ENCODE results near the gene ATP4B.

Gene ATP4B

GRCh38 chr13:113657851-113658741 lies at the start of gene ATP4B:
Gene ATP4B, minus strand, starts transcription at chr13:113658198. Its CDS starts 54 bp downstream, at chr13:113658144.
- no peak for DNase-seq

GRCh38 chr13:113672002-113672651 lies 14.1 kb upstream of the ATP4B start:
- no peak for DNase-seq

- no peak for DNase-seq
Observed at GRCh38 chr13:113671066-113672001, 13.3 kb upstream of the ATP4B start.

- no peak for DNase-seq
Observed at GRCh38 chr13:113670541-113670940, 12.5 kb upstream of the ATP4B start.

- no peak for DNase-seq
Observed at GRCh38 chr13:113669755-113670341, 11.8 kb upstream of the ATP4B start.

- DNase-seq: no peak
Observed at GRCh38 chr13:113669231-113669754, 11.3 kb upstream of the ATP4B start.

- no peak for DNase-seq
Observed at GRCh38 chr13:113668491-113668971, 10.5 kb upstream of the ATP4B start.

GRCh38 chr13:113667771-113668490 lies 9.9 kb upstream of the ATP4B start:
- DNase-seq: no peak

GRCh38 chr13:113666951-113667701 lies 9.1 kb upstream of the ATP4B start, which contains the start of gene GRK1:
Gene GRK1, plus strand, starts transcription at chr13:113667219. Its CDS starts 168 bp downstream, at chr13:113667387.
- no peak for DNase-seq

- no peak for DNase-seq
Observed at GRCh38 chr13:113666329-113666670, 8.3 kb upstream of the ATP4B start.

- no peak for DNase-seq
Observed at GRCh38 chr13:113665597-113666328, 7.8 kb upstream of the ATP4B start.

- no peak for DNase-seq
Observed at GRCh38 chr13:113664751-113665596, 7.0 kb upstream of the ATP4B start.

- no peak for DNase-seq
Observed at GRCh38 chr13:113663934-113664333, 5.9 kb upstream of the ATP4B start.

GRCh38 chr13:113661509-113661908 lies 3.5 kb upstream of the ATP4B start:
- no peak for DNase-seq

- DNase-seq: no peak
Observed at GRCh38 chr13:113660066-113660465, 2.1 kb upstream of the ATP4B start.

- DNase-seq: no peak
Observed at GRCh38 chr13:113659337-113659736, 1.3 kb upstream of the ATP4B start.

- no peak for DNase-seq
Observed at GRCh38 chr13:113658836-113659235, 838 bp upstream of the ATP4B start.

- DNase-seq: no peak
Observed at GRCh38 chr13:113656831-113657671, 947 bp downstream of the ATP4B start.

All from activated CD8-positive, alpha-beta memory T cell treated with anti-CD3 and anti-CD28 coated beads, Interleukin-2, amount 50 U/mL, for 4 hours (primary cell).